HEK293 (cell line): ENCODE measurements around the gene EGR2.

Source experiments
- CTCF ChIA-PET: fragments of 350-600 bp; formaldehyde crosslinking; extraction: SDS; loops from one replicate; lab custom pipeline; 2021; ENCODE audit warnings: antibody characterized with exemption; lab: Yijun Ruan, JAX
- POLR2A ChIA-PET: fragments of 300-600 bp; formaldehyde crosslinking; extraction: SDS; loops from one replicate; lab custom pipeline; 2020; ENCODE audit warnings: antibody characterized with exemption, inconsistent platforms; lab: Yijun Ruan, JAX
- H3K27ac ChIP-seq: fragments of 200-500 bp; sonication (Bioruptor generic); 2 replicates; pipeline ENCODE4 v1.5.1; 2014; ENCODE audit warnings: low read depth, low read length, control low read depth, inconsistent platforms; ENCODE audit errors: extremely low read depth
- H3K36me3 ChIP-seq, 2 experiments: fragments of 200-500 bp in 1 of 2; sonication (Bioruptor generic) in 1 of 2; 1 replicate in 1 of 2; 2 replicates in 1 of 2; pipeline ENCODE4 v1.5.1; 2014 to 2017; ENCODE audit warnings: inconsistent platforms in 2 of 2, low read length in 2 of 2; ENCODE audit not compliant: control insufficient read depth in 2 of 2, insufficient read depth in 1 of 2
- H3K4me1 ChIP-seq: fragments of 200-500 bp; sonication (Bioruptor generic); 2 replicates; pipeline ENCODE4 v1.5.1; 2014; ENCODE audit warnings: mild to moderate bottlenecking, low read length, inconsistent platforms; ENCODE audit not compliant: control insufficient read depth, insufficient read depth
- H3K4me3 ChIP-seq: 2 replicates; pipeline ENCODE4 v1.5.1; 2011; ENCODE audit warnings: low read depth, mild to moderate bottlenecking, control low read depth, low read length, moderate library complexity
- H3K9me3 ChIP-seq: fragments of 200-500 bp; sonication (Bioruptor generic); 2 replicates; pipeline ENCODE4 v1.5.1; 2014; ENCODE audit warnings: low read depth, low read length, inconsistent platforms; ENCODE audit not compliant: control insufficient read depth, insufficient read depth
- AEBP2 ChIP-seq: fragments of 450-650 bp; formaldehyde crosslinking; IDR thresholded peaks from 2 replicates; pipeline ENCODE4 v1.5.1; 2016; ENCODE audit warnings: missing biosample characterization, missing genetic modification characterization, borderline replicate concordance
- BCL11B ChIP-seq: fragments of 450-650 bp; formaldehyde crosslinking; IDR thresholded peaks from 2 replicates; pipeline ENCODE4 v1.5.1; 2016; ENCODE audit warnings: low read depth, missing biosample characterization, missing genetic modification characterization
- ELK4 ChIP-seq: IDR thresholded peaks from 2 replicates; pipeline ENCODE4 v1.6.1; 2011; ENCODE audit warnings: mild to moderate bottlenecking, low read depth, low read length, borderline replicate concordance
- HOXD13 ChIP-seq: sonication (generic); formaldehyde crosslinking; IDR thresholded peaks from 2 replicates; pipeline ENCODE4 v1.8.0; 2022; ENCODE audit warnings: missing genetic modification reagents, borderline replicate concordance
- OSR2 ChIP-seq: fragments of 450-650 bp; formaldehyde crosslinking; IDR thresholded peaks from 2 replicates; pipeline ENCODE4 v1.5.1; 2016; ENCODE audit warnings: missing biosample characterization, missing genetic modification characterization
- SALL2 ChIP-seq: fragments of 450-650 bp; formaldehyde crosslinking; IDR thresholded peaks from 2 replicates; pipeline ENCODE4 v1.5.0; 2017; ENCODE audit warnings: missing biosample characterization, mild to moderate bottlenecking, missing genetic modification characterization, borderline replicate concordance
- ZBTB17 ChIP-seq: fragments of 450-650 bp; formaldehyde crosslinking; IDR thresholded peaks from 2 replicates; pipeline ENCODE4 v1.5.1; 2016; ENCODE audit warnings: missing biosample characterization, missing genetic modification characterization
- ZBTB49 ChIP-seq: fragments of 450-650 bp; formaldehyde crosslinking; IDR thresholded peaks from 2 replicates; pipeline ENCODE4 v1.5.1; 2016; ENCODE audit warnings: missing biosample characterization, missing genetic modification characterization, low read depth
- ZFP3 ChIP-seq: fragments of 450-650 bp; formaldehyde crosslinking; IDR thresholded peaks from 2 replicates; pipeline ENCODE4 v1.5.1; 2016; ENCODE audit warnings: low read depth, missing biosample characterization, missing genetic modification characterization
- ZFP37 ChIP-seq: fragments of 450-650 bp; formaldehyde crosslinking; IDR thresholded peaks from 2 replicates; pipeline ENCODE4 v1.5.1; 2016; ENCODE audit warnings: missing biosample characterization, missing genetic modification characterization
- ZNF221 ChIP-seq: fragments of 450-650 bp; formaldehyde crosslinking; IDR thresholded peaks from 2 replicates; pipeline ENCODE4 v1.5.1; 2017; ENCODE audit warnings: missing biosample characterization, missing genetic modification characterization, borderline replicate concordance
- ZNF24 ChIP-seq: fragments of 450-650 bp; formaldehyde crosslinking; IDR thresholded peaks from 2 replicates; pipeline ENCODE4 v1.5.1; 2016; ENCODE audit warnings: missing biosample characterization, missing genetic modification characterization
- ZNF248 ChIP-seq: fragments of 450-650 bp; formaldehyde crosslinking; IDR thresholded peaks from 2 replicates; pipeline ENCODE4 v1.5.1; 2017; ENCODE audit warnings: missing biosample characterization, missing genetic modification characterization
- ZNF311 ChIP-seq: fragments of 450-650 bp; formaldehyde crosslinking; IDR thresholded peaks from 2 replicates; pipeline ENCODE4 v1.5.1; 2017; ENCODE audit warnings: missing biosample characterization, missing genetic modification characterization, borderline replicate concordance
- ZNF350 ChIP-seq: fragments of 450-650 bp; formaldehyde crosslinking; IDR thresholded peaks from 2 replicates; pipeline ENCODE4 v1.5.0; 2017; ENCODE audit warnings: missing biosample characterization, mild to moderate bottlenecking, missing genetic modification characterization
- ZNF473 ChIP-seq: fragments of 450-650 bp; formaldehyde crosslinking; IDR thresholded peaks from 2 replicates; pipeline ENCODE4 v1.5.1; 2017; ENCODE audit warnings: missing biosample characterization, missing genetic modification characterization
- ZNF518A ChIP-seq: fragments of 450-650 bp; formaldehyde crosslinking; conservative IDR thresholded peaks from 2 replicates; pipeline ENCODE4 v1.5.1; 2016; ENCODE audit warnings: low read depth, missing biosample characterization, missing genetic modification characterization
- ZNF561 ChIP-seq: fragments of 450-650 bp; IDR thresholded peaks from 2 replicates; pipeline ENCODE4 v1.5.1; 2018; ENCODE audit warnings: missing biosample characterization, missing genetic modification characterization, borderline replicate concordance
- ZNF660 ChIP-seq: fragments of 450-650 bp; IDR thresholded peaks from 2 replicates; pipeline ENCODE4 v1.5.1; 2018; ENCODE audit warnings: missing biosample characterization, mild to moderate bottlenecking, missing genetic modification characterization
- ZNF76 ChIP-seq: fragments of 450-650 bp; formaldehyde crosslinking; IDR thresholded peaks from 2 replicates; pipeline ENCODE4; 2016; ENCODE audit warnings: low read depth, missing biosample characterization, missing genetic modification characterization, borderline replicate concordance

EGR2 gene

GRCh38 chr10:62856021-62856420 lies 39.9 kb upstream of the EGR2 start:
- ChIA-PET CTCF (interaction anchor here (0.7 kb wide), 1 partner anchor 15 kb away, joined by 4 read pairs; no protein-coding TSS in a partner anchor), POLR2A (no interaction called here)

GRCh38 chr10:62853710-62854109 lies 37.5 kb upstream of the EGR2 start:
- POLR2A ChIA-PET: interaction anchor here (0.6 kb wide), 1 partner anchor 951 kb away, joined by 3 read pairs; no protein-coding TSS in a partner anchor
- TF ChIP-seq AEBP2 (tag by site-specific recombination): no peak
- no peak for TF ChIP-seq ZFP3
- no peak for TF ChIP-seq ZNF24
- no peak for TF ChIP-seq ZNF473
- no peak for TF ChIP-seq ZNF248 (tag by site-specific recombination)
- no peak for TF ChIP-seq ZNF561 (tag by site-specific recombination)
- TF ChIP-seq ZFP37: no peak
- TF ChIP-seq HOXD13 (CRISPR knock-in tag): no peak
- TF ChIP-seq ZNF350 (tag by site-specific recombination): no peak
- TF ChIP-seq SALL2 (tag by site-specific recombination): no peak
- TF ChIP-seq OSR2: no peak
- no peak for TF ChIP-seq ZNF76 (tag by site-specific recombination)
- TF ChIP-seq BCL11B (tag by site-specific recombination): no peak
- TF ChIP-seq ZBTB49 (tag by site-specific recombination): no peak
- no peak for TF ChIP-seq ELK4
- no peak overlapping the region for H3K4me3 ChIP-seq

More at GRCh38 chr10:62856021-62856420, 39.9 kb upstream of the EGR2 start:
- TF ChIP-seq ZNF518A: no peak
- no peak for TF ChIP-seq ZNF561 (tag by site-specific recombination)
- TF ChIP-seq ZNF660 (tag by site-specific recombination): no peak
- no peak for TF ChIP-seq ZBTB17
- TF ChIP-seq ZNF311: no peak
- no peak for TF ChIP-seq ZNF221
- no peaks in the 10 kb centered on the region for H3K4me1 ChIP-seq
- no peaks in the 10 kb centered on the region for H3K36me3 ChIP-seq
- H3K9me3 ChIP-seq: no peaks in the 10 kb centered on the region
- H3K27ac ChIP-seq: no peak overlapping the region
- no peak overlapping the region for H3K4me3 ChIP-seq

More at GRCh38 chr10:62853710-62854109, 37.5 kb upstream of the EGR2 start:
- CTCF ChIA-PET: interaction anchor here (0.6 kb wide), 2 partner anchors 62 to 867 kb away, joined by 3 read pairs; no protein-coding TSS in a partner anchor
- Histone ChIP-seq H3K36me3 (no peaks in the 10 kb centered on the region), H3K4me1 (no peaks in the 10 kb centered on the region), H3K27ac (no peak overlapping the region), H3K9me3 (no peaks in the 10 kb centered on the region)
